CD4-positive, alpha-beta T cell (primary cell): ENCODE data around the gene SARM1. TPM values are rescaled to one million over a fixed set of nuclear protein-coding genes. Genes with fewer than 3 reads are reported as not detected.

ENCODE experiments used
- ATAC-seq: fragments of 200-7000 bp; cut with Tn5 transposase; one replicate; pipeline ENCODE4 v1.10.0; 2022; ENCODE audit warnings: mild to moderate bottlenecking; ENCODE audit not compliant: poor library complexity
- CTCF ChIA-PET: fragments of 350-600 bp; sonication (Branson Sonifier 250); formaldehyde crosslinking; loops from one replicate; lab custom pipeline; 2021; ENCODE audit warnings: antibody characterized with exemption, inconsistent platforms; lab: Charles Lee
- POLR2A ChIA-PET: fragments of 350-600 bp; sonication (Branson Sonifier 250); formaldehyde crosslinking; loops from one replicate; lab custom pipeline; 2021; ENCODE audit warnings: antibody characterized with exemption, inconsistent platforms; lab: Charles Lee
- DNase-seq, 14 experiments: peaks; one replicate each; pipeline ENCODE4 v3.0.0-alpha.2; 2013 to 2020; ENCODE audit warnings: mixed read lengths in 2 of 14
- H3K27ac ChIP-seq, 2 donors: one replicate each; pipeline versions ENCODE4 v1.5.1 to v1.7.0; 2013; ENCODE audit warnings: low read length in 2 of 2, low read depth in 1 of 2, mild to moderate bottlenecking in 1 of 2
- H3K27me3 ChIP-seq, 2 experiments: 1 replicate in 1 of 2; 2 replicates in 1 of 2; pipeline versions ENCODE4 v1.6.1 to v1.7.0; 2013; ENCODE audit warnings: low read length in 2 of 2, control low read depth in 1 of 2, mild to moderate bottlenecking in 1 of 2, moderate library complexity in 1 of 2; ENCODE audit not compliant: insufficient read depth in 2 of 2, control insufficient read depth in 1 of 2
- H3K36me3 ChIP-seq: one replicate; pipeline ENCODE4 v1.6.1; 2013; ENCODE audit warnings: low read length, control low read depth; ENCODE audit not compliant: insufficient read depth
- H3K4me1 ChIP-seq: one replicate; pipeline ENCODE4 v1.6.1; 2013; ENCODE audit warnings: low read length, control low read depth; ENCODE audit not compliant: insufficient read depth
- H3K4me3 ChIP-seq: one replicate; pipeline ENCODE4 v1.5.1; 2013; ENCODE audit warnings: mild to moderate bottlenecking, low read length, moderate library complexity
- H3K9me3 ChIP-seq, 2 experiments: 1 replicate in 1 of 2; 2 replicates in 1 of 2; pipeline versions ENCODE4 v1.6.1 to v1.7.0; 2013; ENCODE audit warnings: low read length in 2 of 2, mild to moderate bottlenecking in 2 of 2, control low read depth in 1 of 2, moderate library complexity in 1 of 2; ENCODE audit not compliant: control insufficient read depth in 1 of 2, insufficient read depth in 1 of 2
- H3K27ac Mint-ChIP-seq: one replicate; pipeline ENCODE4 v1.8.0; 2020; ENCODE audit warnings: mixed read lengths
- H3K27me3 Mint-ChIP-seq: one replicate; pipeline ENCODE4 v1.8.0; 2021; ENCODE audit warnings: mixed read lengths
- H3K36me3 Mint-ChIP-seq: one replicate; pipeline ENCODE4 v1.8.0; 2021; ENCODE audit warnings: low read depth, mixed read lengths
- H3K4me1 Mint-ChIP-seq: one replicate; pipeline ENCODE4 v1.8.0; 2021; ENCODE audit warnings: low read depth, mixed read lengths
- H3K4me3 Mint-ChIP-seq: one replicate; pipeline ENCODE4 v1.8.0; 2020; ENCODE audit warnings: mild to moderate bottlenecking, mixed read lengths
- H3K9me3 Mint-ChIP-seq: one replicate; pipeline ENCODE4 v1.8.0; 2020; ENCODE audit warnings: mixed read lengths
- intact Hi-C, 2 experiments: fragments of 100-400 bp; cut with DNase I in 1 of 2; cut with micrococcal nuclease in 1 of 2; formaldehyde crosslinking; loops; one replicate each; pipeline versions ENCODE4 v1.15.1 to v1.9.0; 2023 to 2025; cut with DNase I, micrococcal nuclease
- total RNA-seq, 174 experiments: library from RNA in 2 of 174; stranded (reverse) in 2 of 174; gene quantifications; one replicate each; pipeline ENCODE4 v1.2.3 and lab custom pipeline; 2021 to 2026
- TF ChIP-seq, protein P1 (sequence below): fragments of 200-600 bp; IDR thresholded peaks from one replicate; pipeline ENCODE4 v1.8.0; 2022; ENCODE audit warnings: antibody characterized with exemption, mild to moderate bottlenecking

The SARM1 gene
- total RNA-seq, 2 experiments from 2014 or later, result 12.5 to 15.4 TPM

DNA sequence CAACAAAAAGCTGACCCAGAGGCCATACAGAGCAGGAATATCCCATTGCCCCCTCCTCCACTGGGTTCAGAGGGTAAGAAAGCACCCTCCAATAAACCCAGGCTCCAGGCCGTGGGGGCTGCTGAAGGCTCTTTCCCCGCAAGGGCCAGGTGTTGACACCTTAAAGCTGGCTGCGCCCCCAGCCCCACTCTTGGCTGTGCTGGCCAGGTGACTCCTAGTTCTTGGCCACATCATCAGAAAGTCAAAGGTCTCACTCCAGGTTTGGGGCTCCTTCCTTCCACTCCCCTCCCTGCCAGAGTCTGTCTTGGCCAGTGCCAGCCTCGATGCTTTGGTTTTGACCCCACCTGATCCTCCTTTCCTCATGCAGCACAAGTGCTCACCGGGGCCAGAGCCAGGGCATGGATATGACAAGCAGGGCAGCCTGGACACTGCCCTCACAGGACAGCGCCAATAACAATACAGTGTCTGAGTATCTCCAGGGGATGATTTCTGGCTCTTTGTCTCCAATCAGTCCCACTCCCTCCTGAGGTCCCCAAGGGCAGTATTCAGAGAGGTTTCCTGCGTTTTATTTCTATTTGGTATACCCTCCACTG lies 26.3 kb downstream of the SARM1 start:
- DNase-seq, result no peak
- no peak for ATAC-seq
- Histone ChIP-seq H3K4me3 (no peak overlapping the region), H3K27me3 (no peaks in the 10 kb centered on the region), H3K4me1 (no peaks in the 10 kb centered on the region), H3K9me3 (no peaks in the 10 kb centered on the region), H3K36me3 (peaks cover 45% of the 10 kb centered on the region), H3K27ac (no peak overlapping the region)
- ChIA-PET POLR2A (no interaction called here), CTCF (no interaction called here)
- no peak overlapping the region for H3K4me3 Mint-ChIP-seq
- no peaks in the 10 kb centered on the region for H3K9me3 Mint-ChIP-seq
- H3K4me1 Mint-ChIP-seq, result no peaks in the 10 kb centered on the region
- TF ChIP-seq, protein P1, sequence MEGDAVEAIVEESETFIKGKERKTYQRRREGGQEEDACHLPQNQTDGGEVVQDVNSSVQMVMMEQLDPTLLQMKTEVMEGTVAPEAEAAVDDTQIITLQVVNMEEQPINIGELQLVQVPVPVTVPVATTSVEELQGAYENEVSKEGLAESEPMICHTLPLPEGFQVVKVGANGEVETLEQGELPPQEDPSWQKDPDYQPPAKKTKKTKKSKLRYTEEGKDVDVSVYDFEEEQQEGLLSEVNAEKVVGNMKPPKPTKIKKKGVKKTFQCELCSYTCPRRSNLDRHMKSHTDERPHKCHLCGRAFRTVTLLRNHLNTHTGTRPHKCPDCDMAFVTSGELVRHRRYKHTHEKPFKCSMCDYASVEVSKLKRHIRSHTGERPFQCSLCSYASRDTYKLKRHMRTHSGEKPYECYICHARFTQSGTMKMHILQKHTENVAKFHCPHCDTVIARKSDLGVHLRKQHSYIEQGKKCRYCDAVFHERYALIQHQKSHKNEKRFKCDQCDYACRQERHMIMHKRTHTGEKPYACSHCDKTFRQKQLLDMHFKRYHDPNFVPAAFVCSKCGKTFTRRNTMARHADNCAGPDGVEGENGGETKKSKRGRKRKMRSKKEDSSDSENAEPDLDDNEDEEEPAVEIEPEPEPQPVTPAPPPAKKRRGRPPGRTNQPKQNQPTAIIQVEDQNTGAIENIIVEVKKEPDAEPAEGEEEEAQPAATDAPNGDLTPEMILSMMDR, result no peak
- H3K27me3 Mint-ChIP-seq, result no peaks in the 10 kb centered on the region
- peaks cover 27% of the 10 kb centered on the region for H3K36me3 Mint-ChIP-seq
- intact Hi-C loops, result no loop called here
- no peak overlapping the region for H3K27ac Mint-ChIP-seq

DNA sequence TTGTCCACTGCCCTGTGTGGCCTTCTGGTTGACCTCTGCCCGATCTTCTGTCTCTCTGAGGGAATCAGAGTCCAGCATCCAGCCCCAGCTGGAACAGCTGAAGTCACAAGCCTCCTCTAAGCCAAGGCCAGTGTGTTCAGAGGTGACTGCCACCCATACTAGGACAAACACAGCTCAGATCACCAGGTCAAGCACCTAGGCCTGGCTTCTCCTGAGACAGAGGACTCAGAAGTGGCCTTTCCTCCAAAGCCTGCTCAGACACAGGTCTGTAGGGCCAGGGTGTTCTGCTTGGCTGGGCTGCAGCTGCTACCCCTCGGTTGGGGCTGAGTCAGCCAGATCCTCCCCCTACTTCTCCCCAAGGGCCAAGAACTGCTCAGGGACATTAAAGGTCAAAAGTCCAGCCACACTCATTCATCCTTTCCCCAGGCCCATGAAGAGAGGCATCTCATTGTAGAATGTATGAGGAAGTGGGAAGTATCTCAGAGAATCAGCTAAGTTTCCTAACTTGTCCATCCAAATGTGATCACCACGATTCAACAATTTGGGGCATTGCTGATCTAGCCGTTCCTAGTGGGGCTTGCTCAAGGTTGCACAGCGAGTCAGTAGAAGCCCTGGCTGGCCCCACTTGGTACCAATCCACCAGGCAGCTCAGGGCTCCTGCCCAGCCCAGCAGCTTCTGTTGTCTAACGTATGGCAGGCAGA lies 26.9 kb downstream of the SARM1 start:
- ATAC-seq (no peak), DNase-seq (no peak)
- ChIA-PET CTCF (no interaction called here), POLR2A (interaction anchor here (1.1 kb wide), 1 partner anchor 14 kb away, joined by 4 read pairs; no protein-coding TSS in a partner anchor)
- Histone ChIP-seq H3K4me3 (no peak overlapping the region), H3K36me3 (peaks cover 39% of the 10 kb centered on the region), H3K27ac (no peak overlapping the region), H3K9me3 (no peaks in the 10 kb centered on the region), H3K4me1 (peaks cover 5% of the 10 kb centered on the region), H3K27me3 (no peaks in the 10 kb centered on the region)
- peaks cover 26% of the 10 kb centered on the region for H3K36me3 Mint-ChIP-seq
- no peak overlapping the region for H3K4me3 Mint-ChIP-seq
- intact Hi-C loops, result no loop called here
- H3K9me3 Mint-ChIP-seq, result no peaks in the 10 kb centered on the region
- no peaks in the 10 kb centered on the region for H3K4me1 Mint-ChIP-seq
- no peak overlapping the region for H3K27ac Mint-ChIP-seq
- TF ChIP-seq, protein P1, result no peak
- H3K27me3 Mint-ChIP-seq, result no peaks in the 10 kb centered on the region

DNA sequence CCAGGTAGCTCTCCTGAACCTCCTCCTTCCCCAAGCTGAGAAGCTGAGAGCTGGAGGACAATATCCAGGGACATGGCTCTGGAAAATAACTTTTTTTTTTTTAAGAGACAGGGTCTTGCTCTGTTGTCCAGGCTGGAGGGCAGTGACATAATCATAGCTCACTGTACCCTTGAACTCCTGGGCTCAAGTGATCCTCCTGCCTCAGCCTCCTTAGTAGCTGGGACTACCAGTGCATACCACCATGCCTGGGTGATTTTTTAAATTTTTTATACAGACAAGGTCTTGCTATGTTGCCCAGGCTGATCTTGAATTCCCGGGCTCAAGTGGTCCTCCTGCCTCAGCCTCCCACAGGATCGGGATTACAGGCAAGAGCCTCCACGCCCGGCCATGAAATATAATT lies 28.3 kb downstream of the SARM1 start:
- no peaks in the 10 kb centered on the region for H3K27me3 ChIP-seq
- H3K27ac ChIP-seq, result no peak overlapping the region
- H3K36me3 ChIP-seq, result peaks cover 27% of the 10 kb centered on the region
- no peak overlapping the region for H3K27ac Mint-ChIP-seq
- POLR2A ChIA-PET, result no interaction called here
- H3K36me3 Mint-ChIP-seq, result peaks cover 12% of the 10 kb centered on the region
- no peaks in the 10 kb centered on the region for H3K4me1 Mint-ChIP-seq
- H3K4me3 Mint-ChIP-seq, result no peak overlapping the region
- H3K9me3 ChIP-seq, result no peaks in the 10 kb centered on the region
- DNase-seq (no peak), ATAC-seq (no peak)
- intact Hi-C loops, result no loop called here
- TF ChIP-seq, protein P1, result no peak
- H3K4me1 ChIP-seq, result peaks cover 6% of the 10 kb centered on the region
- no peak overlapping the region for H3K4me3 ChIP-seq
- no peaks in the 10 kb centered on the region for H3K27me3 Mint-ChIP-seq
- CTCF ChIA-PET, result no interaction called here
- no peaks in the 10 kb centered on the region for H3K9me3 Mint-ChIP-seq
